Mesothelial cell of epicardium (in vitro differentiated cells): ENCODE measurements around the gene UGT1A8. TPM values are rescaled to one million over a fixed set of nuclear protein-coding genes. Genes with fewer than 3 reads are reported as not detected.

Experiments
- DNase-seq, 2 experiments: peaks; one replicate each; pipeline ENCODE4 v3.0.0; 2021; ENCODE audit warnings: low spot score in 2 of 2; ENCODE audit not compliant: unreplicated experiment in 2 of 2
- H3K27ac Mint-ChIP-seq: 2 replicates; pipeline ENCODE4 v1.8.0; 2021; ENCODE audit warnings: mixed read lengths
- H3K27me3 Mint-ChIP-seq: 2 replicates; pipeline ENCODE4 v1.8.0; 2021; ENCODE audit warnings: low read depth, mixed read lengths
- H3K36me3 Mint-ChIP-seq: 2 replicates; pipeline ENCODE4 v1.8.0; 2021; ENCODE audit warnings: mixed read lengths
- H3K4me1 Mint-ChIP-seq: 2 replicates; pipeline ENCODE4 v1.8.0; 2021; ENCODE audit warnings: mixed read lengths
- H3K4me3 Mint-ChIP-seq: 2 replicates; pipeline ENCODE4 v1.8.0; 2021; ENCODE audit warnings: mild to moderate bottlenecking, moderate library complexity, mixed read lengths
- H3K9me3 Mint-ChIP-seq: 2 replicates; pipeline ENCODE4 v1.8.0; 2021; ENCODE audit warnings: mixed read lengths
- total RNA-seq: library from RNA; stranded (reverse); gene quantifications from 3 replicates; pipeline ENCODE4 v1.2.1, GENCODE V29; 2021
- TF ChIP-seq, protein P1 (sequence below): fragments of 200-600 bp; sonication (generic); IDR thresholded peaks from one replicate; pipeline ENCODE4 v1.5.0; 2021; ENCODE audit warnings: antibody characterized with exemption; ENCODE audit not compliant: unreplicated experiment

UGT1A8 gene
- total RNA-seq, 1 donor from 2014 or later, result not detected

DNA sequence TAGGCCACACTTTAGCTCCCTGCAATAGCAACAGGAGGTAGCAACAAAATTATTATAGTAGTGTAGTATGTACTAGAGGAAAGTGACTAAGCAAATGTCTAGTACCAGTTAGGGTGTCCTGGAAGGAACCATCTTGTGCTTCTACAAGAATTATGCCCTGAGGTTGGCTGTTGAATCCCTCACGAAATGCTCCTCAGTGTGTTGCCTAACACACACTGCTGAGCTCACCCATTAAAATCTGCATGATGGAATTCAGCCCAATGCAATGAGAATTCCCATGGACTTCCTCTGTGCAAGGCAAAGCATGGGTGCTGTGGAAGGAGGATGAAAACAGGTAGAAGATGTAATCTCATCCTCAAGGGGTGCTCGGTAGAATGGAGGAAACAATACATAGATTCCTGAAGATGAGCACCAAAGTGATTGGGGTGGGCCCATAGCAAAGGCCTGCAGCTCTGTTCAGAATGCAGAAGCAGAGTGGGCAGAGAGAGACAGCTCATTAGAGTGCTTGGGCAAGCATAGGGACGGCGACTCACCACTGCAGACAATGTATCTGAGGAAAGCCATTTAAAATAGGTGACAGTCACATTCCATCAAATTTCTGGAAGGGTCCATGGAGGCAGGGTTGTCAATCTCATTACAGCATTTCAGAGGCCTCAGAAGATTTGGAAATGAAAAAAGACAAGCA is 63.1 kb downstream of the UGT1A8 start:
- DNase-seq, result no peak
- no peaks in the 10 kb centered on the region for H3K4me1 Mint-ChIP-seq
- H3K36me3 Mint-ChIP-seq, result no peaks in the 10 kb centered on the region
- H3K9me3 Mint-ChIP-seq, result no peaks in the 10 kb centered on the region
- TF ChIP-seq, protein P1, sequence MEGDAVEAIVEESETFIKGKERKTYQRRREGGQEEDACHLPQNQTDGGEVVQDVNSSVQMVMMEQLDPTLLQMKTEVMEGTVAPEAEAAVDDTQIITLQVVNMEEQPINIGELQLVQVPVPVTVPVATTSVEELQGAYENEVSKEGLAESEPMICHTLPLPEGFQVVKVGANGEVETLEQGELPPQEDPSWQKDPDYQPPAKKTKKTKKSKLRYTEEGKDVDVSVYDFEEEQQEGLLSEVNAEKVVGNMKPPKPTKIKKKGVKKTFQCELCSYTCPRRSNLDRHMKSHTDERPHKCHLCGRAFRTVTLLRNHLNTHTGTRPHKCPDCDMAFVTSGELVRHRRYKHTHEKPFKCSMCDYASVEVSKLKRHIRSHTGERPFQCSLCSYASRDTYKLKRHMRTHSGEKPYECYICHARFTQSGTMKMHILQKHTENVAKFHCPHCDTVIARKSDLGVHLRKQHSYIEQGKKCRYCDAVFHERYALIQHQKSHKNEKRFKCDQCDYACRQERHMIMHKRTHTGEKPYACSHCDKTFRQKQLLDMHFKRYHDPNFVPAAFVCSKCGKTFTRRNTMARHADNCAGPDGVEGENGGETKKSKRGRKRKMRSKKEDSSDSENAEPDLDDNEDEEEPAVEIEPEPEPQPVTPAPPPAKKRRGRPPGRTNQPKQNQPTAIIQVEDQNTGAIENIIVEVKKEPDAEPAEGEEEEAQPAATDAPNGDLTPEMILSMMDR, result no peak
- H3K4me3 Mint-ChIP-seq, result no peak overlapping the region
- no peak overlapping the region for H3K27ac Mint-ChIP-seq
- peaks cover 61% of the 10 kb centered on the region for H3K27me3 Mint-ChIP-seq

- no peak within 1 kb of the TSS for H3K4me3 Mint-ChIP-seq
- no peaks in the 10 kb centered on the region for H3K4me1 Mint-ChIP-seq
- TF ChIP-seq, protein P1, result no peak
- no peak for DNase-seq
- H3K27me3 Mint-ChIP-seq, result peaks cover 56% of the 10 kb centered on the region
- no peaks in the 10 kb centered on the region for H3K9me3 Mint-ChIP-seq
- H3K27ac Mint-ChIP-seq, result no peak within 1 kb of the TSS
- no peaks in the 10 kb centered on the region for H3K36me3 Mint-ChIP-seq
Observed at GRCh38 chr2:233681521-233682099, 64.2 kb downstream of the UGT1A8 start, which contains the start of gene UGT1A7. Gene UGT1A7 (plus strand): TSS chr2:233681901. CDS start chr2:233681938, 37 bp downstream.

- TF ChIP-seq, protein P1, result no peak
- H3K4me3 Mint-ChIP-seq, result no peak overlapping the region
- H3K4me1 Mint-ChIP-seq, result peaks cover 2% of the 10 kb centered on the region
- H3K36me3 Mint-ChIP-seq, result no peaks in the 10 kb centered on the region
- H3K27me3 Mint-ChIP-seq, result peaks cover 33% of the 10 kb centered on the region
- DNase-seq, result no peak
- H3K27ac Mint-ChIP-seq, result no peak overlapping the region
- peaks cover 4% of the 10 kb centered on the region for H3K9me3 Mint-ChIP-seq
Observed at GRCh38 chr2:233684640-233685039, 67.2 kb downstream of the UGT1A8 start.

GRCh38 chr2:233686928-233687327 is 69.5 kb downstream of the UGT1A8 start:
- Mint-ChIP-seq H3K4me1 (peaks cover 2% of the 10 kb centered on the region), H3K4me3 (no peak overlapping the region), H3K36me3 (no peaks in the 10 kb centered on the region)

GRCh38 chr2:233688341-233688740 is 70.9 kb downstream of the UGT1A8 start:
- Mint-ChIP-seq H3K27ac (no peak overlapping the region), H3K9me3 (peaks cover 4% of the 10 kb centered on the region)
- no peak for DNase-seq

More at GRCh38 chr2:233686928-233687327, 69.5 kb downstream of the UGT1A8 start:
- Mint-ChIP-seq H3K27me3 (peaks cover 24% of the 10 kb centered on the region), H3K27ac (no peak overlapping the region), H3K9me3 (peaks cover 4% of the 10 kb centered on the region)
- TF ChIP-seq, protein P1, result no peak
- DNase-seq, result no peak

More at GRCh38 chr2:233688341-233688740, 70.9 kb downstream of the UGT1A8 start:
- Mint-ChIP-seq H3K4me1 (peaks cover 2% of the 10 kb centered on the region), H3K4me3 (no peak overlapping the region), H3K27me3 (peaks cover 16% of the 10 kb centered on the region), H3K36me3 (no peaks in the 10 kb centered on the region)
- TF ChIP-seq, protein P1, result no peak
